Left lobe of liver (tissue), 2 donors: ENCODE data around the gene HIGD1A. TPM values are rescaled to one million over a fixed set of nuclear protein-coding genes. Genes with fewer than 3 reads are reported as not detected.
A peak's percentile ranks its signal among the peaks of the same experiment; 100 is the strongest.

ENCODE experiments used
- ATAC-seq: fragments of 200-7000 bp; cut with Tn5 transposase; one replicate; pipeline ENCODE4 v1.9.1; 2020; ENCODE audit warnings: mild to moderate bottlenecking, moderate library complexity
- DNase-seq: peaks from one replicate; pipeline ENCODE4 v3.0.0-alpha.2; 2020; ENCODE audit warnings: low spot score
- total RNA-seq: library from RNA; stranded (reverse); gene quantifications from one replicate; pipeline ENCODE4 v1.2.1, GENCODE V29; 2021
- donor health status: DM: no; HTN: no; CAD: no; lungs with moderate emphysema.
- donor health status: DM: no; HTN: yes; CAD: no.

Gene HIGD1A
- total RNA-seq, 1 donor from 2014 or later = 112 TPM

- DNase-seq (no peak), ATAC-seq (no peak)
These were observed 2.5 kb downstream of the HIGD1A start for GRCh38 chr3:42801784-42802183.

GRCh38 chr3:42801048-42801620, 3.2 kb downstream of the HIGD1A start:
- no peak for DNase-seq
- no peak for ATAC-seq

- ATAC-seq (no peak), DNase-seq (no peak)
These were observed 4.0 kb downstream of the HIGD1A start for GRCh38 chr3:42800251-42800650.

- DNase-seq (no peak), ATAC-seq (no peak)
These were observed 4.9 kb downstream of the HIGD1A start for GRCh38 chr3:42799376-42799775.

- no peak for DNase-seq
- ATAC-seq = no peak
These were observed 7.9 kb downstream of the HIGD1A start for GRCh38 chr3:42796332-42796885.

GRCh38 chr3:42795621-42796181, 8.6 kb downstream of the HIGD1A start:
- DNase-seq (no peak), ATAC-seq (no peak)

GRCh38 chr3:42790714-42791229, 13.5 kb downstream of the HIGD1A start:
- ATAC-seq (no peak), DNase-seq (no peak)

- ATAC-seq (no peak), DNase-seq (no peak)
These were observed 17.7 kb downstream of the HIGD1A start for GRCh38 chr3:42786631-42787030.

GRCh38 chr3:42786212-42786611, 18.1 kb downstream of the HIGD1A start:
- no peak for ATAC-seq

GRCh38 chr3:42780892-42781700, 23.2 kb downstream of the HIGD1A start:
- ATAC-seq (peak; percentile 66), DNase-seq (no peak)

More at GRCh38 chr3:42786212-42786611, 18.1 kb downstream of the HIGD1A start:
- DNase-seq = no peak

- peak; percentile 69 for ATAC-seq
- DNase-seq = no peak
These were observed 23.9 kb downstream of the HIGD1A start for GRCh38 chr3:42780398-42780797.

GRCh38 chr3:42778644-42779043, 25.6 kb downstream of the HIGD1A start:
- no peak for ATAC-seq

GRCh38 chr3:42773409-42773751, 30.9 kb downstream of the HIGD1A start:
- ATAC-seq (no peak), DNase-seq (no peak)

More at GRCh38 chr3:42778644-42779043, 25.6 kb downstream of the HIGD1A start:
- DNase-seq = no peak

- DNase-seq = peak; percentile 96
- ATAC-seq = peak; percentile 94
These were observed 31.5 kb downstream of the HIGD1A start, which contains the start of gene CCDC13 for GRCh38 chr3:42772670-42773408. CCDC13 (minus strand) TSS chr3:42773253; CDS start chr3:42758345, 14,908 bp downstream.

- DNase-seq (no peak), ATAC-seq (no peak)
These were observed 33.0 kb downstream of the HIGD1A start for GRCh38 chr3:42771271-42771670.

- ATAC-seq (no peak), DNase-seq (no peak)
These were observed 34.7 kb downstream of the HIGD1A start for GRCh38 chr3:42769477-42770131.

GRCh38 chr3:42764561-42765295, 39.6 kb downstream of the HIGD1A start:
- no peak for DNase-seq
- ATAC-seq = no peak

GRCh38 chr3:42764115-42764514, 40.2 kb downstream of the HIGD1A start:
- DNase-seq = no peak
- ATAC-seq = no peak

GRCh38 chr3:42763021-42763420, 41.3 kb downstream of the HIGD1A start:
- ATAC-seq (peak; percentile 23), DNase-seq (no peak)
